ENCODE measurements around the gene PPARGC1A. TPM values are rescaled to one million over a fixed set of nuclear protein-coding genes. Genes with fewer than 3 reads are reported as not detected.
A peak's percentile ranks its signal among the peaks of the same experiment; 100 is the strongest.

Gene PPARGC1A
- total RNA-seq, 6 donors from 2014 or later: 4.6 to 16.8 (median 11.8) TPM

DNA sequence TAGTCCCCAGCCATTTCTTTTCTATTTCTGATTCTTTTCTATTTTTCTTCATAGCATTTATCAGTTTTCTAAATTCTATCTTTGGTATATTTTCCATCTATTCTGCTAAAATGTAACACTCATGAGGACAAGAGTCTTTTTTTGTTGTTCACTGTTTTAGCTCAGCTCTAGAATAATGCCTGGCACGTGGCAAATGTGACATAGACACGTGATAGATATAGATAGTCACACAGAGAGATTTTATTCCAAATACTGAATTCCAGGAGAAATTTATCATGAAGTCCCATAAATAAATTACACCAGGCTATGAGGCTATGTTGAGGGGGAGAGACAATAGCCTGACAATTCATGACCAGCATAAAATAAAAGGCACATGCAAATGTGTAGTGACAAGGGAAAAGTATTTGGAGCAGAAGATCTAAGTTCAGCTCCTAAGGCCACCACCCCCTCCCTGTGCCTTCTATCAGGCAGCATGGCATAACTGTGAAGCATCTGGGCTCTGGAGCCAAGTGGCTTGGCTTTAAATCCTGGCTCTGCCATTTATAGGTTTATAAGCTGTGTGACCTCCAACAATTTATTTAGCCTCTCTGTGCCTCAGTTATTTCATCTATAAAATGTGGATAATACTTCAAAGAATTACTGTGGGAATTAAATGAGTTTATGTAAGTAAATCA lies 25.7 kb upstream of the PPARGC1A start:
- Histone ChIP-seq H3K36me3 (no peaks in the 10 kb centered on the region), H3K27me3 (no peaks in the 10 kb centered on the region), H3K4me3 (no peak overlapping the region), H3K9me3 (no peaks in the 10 kb centered on the region), H3K4me1 (no peaks in the 10 kb centered on the region), H3K27ac (no peak overlapping the region)
- DNase-seq: no peak
- ATAC-seq (ENCODE audit: low FRiP score in 2 of 2): no peak
- no peak for TF ChIP-seq POLR2A (IDR thresholded peaks at IDR 0.05)
- no peak for TF ChIP-seq EP300 (IDR thresholded peaks at IDR 0.05)
- no peak for TF ChIP-seq POLR2AphosphoS5 (IDR thresholded peaks at IDR 0.05)
- no peak for TF ChIP-seq CTCF (IDR thresholded peaks at IDR 0.05)
- 84 to 90% methylated on average over 2 of the region's 2 CpGs for WGBS, 2 donors

GRCh38 chr4:23911675-23912455 lies 22.0 kb upstream of the PPARGC1A start:
- Histone ChIP-seq H3K36me3 (no peaks in the 10 kb centered on the region), H3K9me3 (no peaks in the 10 kb centered on the region), H3K27me3 (no peaks in the 10 kb centered on the region), H3K27ac (no peak overlapping the region), H3K4me3 (no peak overlapping the region), H3K4me1 (no peaks in the 10 kb centered on the region)
- no peak for DNase-seq
- TF ChIP-seq POLR2A (IDR thresholded peaks at IDR 0.05) (no peak), EP300 (IDR thresholded peaks at IDR 0.05) (no peak), CTCF (IDR thresholded peaks at IDR 0.05) (no peak), POLR2AphosphoS5 (IDR thresholded peaks at IDR 0.05) (no peak)
- 80 to 88% methylated on average over 2 of the region's 2 CpGs for WGBS, 2 donors
- no peak for ATAC-seq (ENCODE audit: low FRiP score in 2 of 2)

GRCh38 chr4:23909671-23910070 lies 19.8 kb upstream of the PPARGC1A start:
- Histone ChIP-seq H3K4me3 (no peak overlapping the region), H3K4me1 (no peaks in the 10 kb centered on the region), H3K36me3 (no peaks in the 10 kb centered on the region), H3K27me3 (no peaks in the 10 kb centered on the region), H3K27ac (no peak overlapping the region), H3K9me3 (no peaks in the 10 kb centered on the region)
- ATAC-seq (ENCODE audit: low FRiP score in 2 of 2) (no peak), DNase-seq (no peak)
- WGBS, 2 donors: 46 to 50% methylated on average over 1 of the region's 1 CpG
- no peak for TF ChIP-seq EP300 (IDR thresholded peaks at IDR 0.05)

GRCh38 chr4:23906839-23907238 lies 17.0 kb upstream of the PPARGC1A start:
- ATAC-seq (ENCODE audit: low FRiP score in 2 of 2) (no peak), DNase-seq (no peak)
- Histone ChIP-seq H3K36me3 (no peaks in the 10 kb centered on the region), H3K4me3 (no peak overlapping the region), H3K4me1 (peaks cover 0 to 3% (median 0%) of the 10 kb centered on the region in 4 donors), H3K27ac (no peak overlapping the region), H3K27me3 (no peaks in the 10 kb centered on the region), H3K9me3 (no peaks in the 10 kb centered on the region)
- no peak for TF ChIP-seq CTCF (IDR thresholded peaks at IDR 0.05)
- 76 to 82% methylated on average over 3 of the region's 3 CpGs for WGBS, 2 donors

DNA sequence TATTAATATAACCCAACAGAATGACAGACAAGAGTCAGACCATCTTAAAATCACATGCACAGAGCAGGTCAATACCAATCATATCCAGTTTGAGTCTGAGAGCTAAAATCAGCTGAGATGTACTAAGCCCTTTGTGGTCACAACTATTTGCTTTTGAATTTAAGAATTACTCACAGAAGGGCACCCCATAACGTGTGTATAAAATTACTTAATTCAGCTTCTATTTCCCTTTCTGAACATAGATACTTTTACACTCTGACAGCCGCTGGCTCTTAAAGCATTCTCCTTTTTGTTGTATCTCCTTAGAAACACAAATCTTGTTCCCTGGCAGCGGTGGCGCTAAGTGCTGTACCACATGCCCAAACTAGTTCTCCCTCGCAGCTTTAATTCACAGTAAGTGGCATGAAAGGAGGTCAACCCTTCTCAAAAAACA lies 14.8 kb upstream of the PPARGC1A start:
- no peaks in the 10 kb centered on the region for H3K27me3 ChIP-seq
- 52 to 60% methylated on average over 5 of the region's 5 CpGs for WGBS, 2 donors
- H3K4me3 ChIP-seq: no peak overlapping the region
- DNase-seq (no peak), ATAC-seq (ENCODE audit: low FRiP score in 2 of 2) (peak in 1 of 2 donors; percentile 77)
- peaks cover 0 to 3% (median 0%) of the 10 kb centered on the region in 4 donors for H3K4me1 ChIP-seq
- no peaks in the 10 kb centered on the region for H3K36me3 ChIP-seq
- H3K9me3 ChIP-seq: no peaks in the 10 kb centered on the region
- TF ChIP-seq CTCF (IDR thresholded peaks at IDR 0.05): no peak
- no peak for TF ChIP-seq EP300 (IDR thresholded peaks at IDR 0.05)
- no peak for TF ChIP-seq POLR2AphosphoS5 (IDR thresholded peaks at IDR 0.05)
- no peak for TF ChIP-seq POLR2A (IDR thresholded peaks at IDR 0.05)
- no peak overlapping the region for H3K27ac ChIP-seq
